H7 (cell line): ENCODE measurements around the gene PSENEN. TPM values are rescaled to one million over a fixed set of nuclear protein-coding genes. Genes with fewer than 3 reads are reported as not detected.

ENCODE experiments used
- DNase-seq: peaks from one replicate; pipeline ENCODE4 v3.0.0; 2012
- H3K27me3 ChIP-seq: 2 replicates; pipeline ENCODE4 v1.6.0; 2011; ENCODE audit warnings: mild to moderate bottlenecking, low read length; ENCODE audit not compliant: control insufficient read depth, insufficient read depth
- H3K36me3 ChIP-seq: replicated peaks from 2 replicates; pipeline ENCODE4 v1.5.1; 2011; ENCODE audit warnings: low read length; ENCODE audit not compliant: control insufficient read depth, insufficient read depth
- H3K4me3 ChIP-seq: 2 replicates; pipeline ENCODE4 v1.5.1; 2011; ENCODE audit warnings: low read depth, mild to moderate bottlenecking, control low read depth, low read length, moderate library complexity; ENCODE audit not compliant: insufficient read depth
- total RNA-seq: library from RNA; depleted of rRNA; stranded (reverse); fragments of >200 nt; shearing (Covaris generic); gene quantifications from 2 replicates; pipeline ENCODE4 v1.2.3, GENCODE V29; 2014

Gene PSENEN
- total RNA-seq, 1 experiment from 2014 or later, result 58.6 TPM

DNA sequence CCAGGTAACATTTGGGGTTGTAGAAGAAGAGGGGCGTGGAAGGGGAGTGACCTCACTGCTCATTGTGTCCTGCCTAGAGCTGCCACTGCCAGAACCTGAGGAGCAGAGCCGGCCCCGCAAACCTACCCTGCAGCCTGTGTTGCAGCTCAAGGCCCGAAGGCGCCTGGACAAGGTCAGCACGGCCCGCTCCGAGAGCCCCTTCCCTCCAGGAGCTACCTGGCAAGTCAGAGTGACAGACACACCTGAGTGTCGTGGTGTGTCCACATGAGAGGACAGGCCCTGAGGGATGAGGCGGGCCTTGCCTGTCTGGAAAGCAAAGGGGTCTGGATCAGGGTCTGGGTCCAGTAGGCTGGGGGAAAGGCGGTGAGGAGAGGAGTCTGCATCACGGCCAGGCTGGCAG is 20.9 kb upstream of the PSENEN start:
- H3K27me3 ChIP-seq, result no peaks in the 10 kb centered on the region
- H3K36me3 ChIP-seq, result peaks cover 57% of the 10 kb centered on the region
- no peak overlapping the region for H3K4me3 ChIP-seq
- DNase-seq, result no peak

DNA sequence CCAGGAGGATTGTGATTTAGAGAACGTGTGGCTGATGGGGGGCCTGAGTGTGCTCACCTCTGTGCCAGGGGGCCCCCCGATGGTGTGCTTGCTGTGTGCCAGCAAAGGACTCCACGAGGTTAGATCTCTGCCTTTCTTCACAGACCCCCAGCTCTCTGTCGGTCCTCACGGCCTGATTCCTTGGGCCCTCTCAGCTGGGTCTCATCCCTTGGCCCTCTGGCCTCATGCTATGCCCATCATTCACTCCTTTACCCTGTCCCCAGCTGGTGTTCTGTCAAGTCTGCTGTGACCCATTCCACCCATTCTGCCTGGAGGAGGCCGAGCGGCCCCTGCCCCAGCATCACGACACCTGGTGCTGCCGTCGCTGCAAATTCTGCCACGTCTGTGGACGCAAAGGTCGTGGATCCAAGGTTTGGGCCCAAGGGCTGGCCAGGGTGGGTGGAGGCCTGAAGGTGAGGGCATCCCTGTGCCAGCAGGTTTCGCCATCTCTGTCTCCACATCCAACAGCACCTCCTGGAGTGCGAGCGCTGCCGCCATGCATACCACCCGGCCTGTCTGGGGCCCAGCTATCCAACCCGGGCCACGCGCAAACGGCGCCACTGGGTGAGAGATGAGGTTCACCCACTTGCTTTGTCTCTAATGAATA is 20.1 kb upstream of the PSENEN start:
- H3K4me3 ChIP-seq, result no peak overlapping the region
- H3K36me3 ChIP-seq, result peaks cover 60% of the 10 kb centered on the region
- no peaks in the 10 kb centered on the region for H3K27me3 ChIP-seq
- peak; percentile 32 for DNase-seq

DNA sequence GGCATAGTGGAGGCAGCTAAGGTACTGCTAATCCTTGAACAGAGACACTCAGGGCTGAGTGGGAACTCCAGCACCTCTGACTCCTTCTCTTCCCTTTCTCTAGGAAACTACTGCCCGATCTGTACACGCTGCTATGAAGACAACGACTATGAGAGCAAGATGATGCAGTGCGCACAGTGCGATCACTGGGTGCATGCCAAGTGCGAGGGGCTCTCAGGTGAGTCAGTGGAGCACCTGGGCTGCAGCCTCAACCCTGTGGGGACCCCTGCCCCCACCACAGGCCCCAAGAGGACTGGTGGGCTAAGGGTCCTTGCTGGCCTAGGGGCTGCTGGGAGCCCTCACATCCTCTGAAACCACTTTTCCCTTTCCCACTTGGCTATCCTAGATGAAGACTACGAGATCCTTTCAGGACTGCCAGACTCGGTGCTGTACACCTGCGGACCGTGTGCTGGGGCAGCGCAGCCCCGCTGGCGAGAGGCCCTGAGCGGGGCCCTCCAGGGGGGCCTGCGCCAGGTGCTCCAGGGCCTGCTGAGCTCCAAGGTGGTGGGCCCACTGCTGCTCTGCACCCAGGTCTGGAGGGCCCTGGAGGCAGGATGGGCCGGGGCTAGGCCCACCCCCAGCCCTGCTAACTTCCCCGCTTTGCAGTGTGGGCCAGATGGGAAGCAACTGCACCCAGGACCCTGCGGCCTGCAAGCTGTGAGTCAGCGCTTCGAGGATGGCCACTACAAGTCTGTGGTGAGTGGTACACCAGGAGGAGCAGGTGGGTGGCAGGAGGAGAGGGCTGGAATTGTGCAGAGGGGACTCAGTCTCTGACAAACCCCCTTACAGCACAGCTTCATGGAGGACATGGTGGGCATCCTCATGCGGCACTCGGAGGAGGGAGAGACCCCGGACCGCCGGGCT is 18.1 kb upstream of the PSENEN start:
- Histone ChIP-seq H3K36me3 (peaks cover 64% of the 10 kb centered on the region), H3K27me3 (no peaks in the 10 kb centered on the region)

DNA sequence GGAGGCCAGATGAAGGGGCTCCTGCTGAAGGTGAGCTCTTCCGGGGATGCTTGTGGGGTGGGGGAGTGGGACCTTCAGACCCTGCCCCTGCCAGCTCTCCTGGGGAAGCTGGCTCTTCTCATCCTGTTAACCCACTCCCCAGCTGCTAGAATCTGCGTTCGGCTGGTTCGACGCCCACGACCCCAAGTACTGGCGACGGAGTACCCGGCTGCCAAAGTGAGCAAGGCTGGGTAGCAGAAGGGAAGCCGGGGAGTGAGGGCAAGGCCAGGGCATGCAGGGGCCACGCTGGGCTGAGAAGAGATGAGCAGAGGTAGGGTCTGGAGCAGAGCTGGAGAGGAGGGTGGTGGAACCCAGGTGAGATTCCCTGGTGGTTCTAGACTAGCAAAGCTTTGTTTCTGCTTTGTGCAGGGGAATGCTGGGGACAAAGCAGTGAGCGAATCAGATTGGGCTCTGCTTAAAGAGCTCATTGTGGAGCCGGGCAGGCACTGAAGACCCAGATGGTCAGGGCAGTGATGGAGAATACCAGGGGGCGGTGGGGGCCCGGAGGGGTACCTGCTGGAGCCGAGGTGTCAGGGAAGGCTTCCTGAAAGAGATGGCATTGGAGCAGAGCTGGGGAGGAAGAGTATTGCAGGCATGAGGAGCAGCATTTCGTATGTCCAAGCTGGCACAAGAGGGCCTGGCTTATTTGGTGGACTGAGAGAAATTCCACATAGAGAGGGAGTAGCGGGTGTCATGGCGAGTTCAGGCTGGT is 17.3 kb upstream of the PSENEN start:
- Histone ChIP-seq H3K4me3 (no peak overlapping the region), H3K36me3 (peaks cover 57% of the 10 kb centered on the region), H3K27me3 (no peaks in the 10 kb centered on the region)
- no peak for DNase-seq

More for the DNA sequence above, 18.1 kb upstream of the PSENEN start:
- peak; percentile 39 for DNase-seq
- H3K4me3 ChIP-seq, result no peak overlapping the region

DNA sequence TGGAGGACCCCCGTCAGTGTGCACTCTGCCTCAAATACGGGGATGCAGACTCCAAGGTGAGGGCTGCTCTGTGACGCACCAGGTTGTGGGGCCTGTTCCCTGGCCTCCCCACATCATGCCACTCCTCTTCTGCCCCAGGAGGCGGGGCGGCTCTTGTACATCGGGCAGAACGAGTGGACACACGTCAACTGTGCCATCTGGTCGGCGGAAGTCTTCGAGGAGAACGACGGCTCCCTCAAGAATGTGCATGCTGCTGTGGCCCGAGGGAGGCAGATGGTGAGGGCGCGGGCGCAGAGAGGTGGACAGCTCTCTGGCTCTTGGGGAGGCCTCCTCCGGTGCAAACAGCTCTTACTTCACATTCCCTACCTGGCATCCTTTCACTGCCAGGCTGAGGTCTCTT is 16.4 kb upstream of the PSENEN start:
- H3K27me3 ChIP-seq, result no peaks in the 10 kb centered on the region
- peaks cover 53% of the 10 kb centered on the region for H3K36me3 ChIP-seq
- H3K4me3 ChIP-seq, result no peak overlapping the region
- DNase-seq, result no peak

DNA sequence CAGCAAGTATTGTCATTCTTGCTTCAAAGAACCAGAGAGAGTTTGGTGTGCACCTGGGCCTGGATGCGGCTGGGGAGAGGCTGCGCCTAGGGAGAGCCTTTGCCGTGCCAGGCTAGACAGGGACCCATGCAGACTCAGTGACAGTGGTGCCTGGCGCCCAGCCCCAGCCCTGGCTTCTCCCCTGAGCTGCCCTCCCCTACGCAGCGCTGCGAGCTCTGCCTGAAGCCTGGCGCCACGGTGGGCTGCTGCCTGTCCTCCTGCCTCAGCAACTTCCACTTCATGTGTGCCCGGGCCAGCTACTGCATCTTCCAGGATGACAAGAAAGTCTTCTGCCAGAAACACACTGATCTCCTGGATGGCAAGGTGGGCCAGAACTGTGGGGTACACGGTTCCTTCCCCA is 15.7 kb upstream of the PSENEN start:
- Histone ChIP-seq H3K36me3 (peaks cover 53% of the 10 kb centered on the region), H3K4me3 (no peak overlapping the region), H3K27me3 (no peaks in the 10 kb centered on the region)
- DNase-seq, result no peak

DNA sequence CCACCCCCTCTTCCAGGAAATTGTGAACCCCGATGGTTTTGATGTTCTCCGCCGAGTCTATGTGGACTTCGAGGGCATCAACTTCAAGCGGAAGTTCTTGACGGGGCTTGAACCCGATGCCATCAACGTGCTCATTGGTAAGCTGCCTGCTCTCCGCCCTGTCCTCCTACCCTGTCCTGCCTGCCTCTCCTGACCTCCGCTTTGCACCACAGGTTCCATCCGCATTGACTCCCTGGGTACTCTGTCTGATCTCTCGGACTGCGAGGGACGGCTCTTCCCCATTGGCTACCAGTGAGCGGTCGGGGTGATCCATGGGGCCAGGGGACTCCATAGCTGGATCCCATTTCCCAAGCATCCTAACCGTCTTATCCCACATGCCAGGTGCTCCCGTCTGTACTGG is 15.1 kb upstream of the PSENEN start:
- H3K36me3 ChIP-seq, result peaks cover 51% of the 10 kb centered on the region
- no peak for DNase-seq
- H3K27me3 ChIP-seq, result no peaks in the 10 kb centered on the region
- H3K4me3 ChIP-seq, result no peak overlapping the region

DNA sequence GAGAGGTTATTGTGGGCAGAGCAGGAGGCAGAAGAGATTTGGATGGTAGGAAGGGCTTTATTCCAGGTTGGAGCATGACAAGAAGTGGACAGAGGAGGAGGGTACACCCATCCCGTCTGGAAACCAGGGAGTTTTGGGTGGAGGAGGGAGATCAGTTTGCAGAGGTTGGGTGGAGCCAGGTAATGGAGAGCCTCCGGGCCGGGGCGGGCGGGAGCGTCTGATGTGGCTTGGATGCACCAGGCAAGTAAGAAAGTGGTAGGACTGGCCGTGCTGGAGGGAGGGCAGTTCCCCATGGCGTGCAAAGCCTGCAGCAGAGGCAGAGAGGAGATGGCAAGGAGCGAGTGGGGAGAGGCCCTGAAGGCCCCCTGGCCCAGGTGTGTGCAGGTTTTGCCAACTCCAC is 14.1 kb upstream of the PSENEN start:
- no peak overlapping the region for H3K4me3 ChIP-seq
- no peak for DNase-seq
- H3K36me3 ChIP-seq, result peaks cover 50% of the 10 kb centered on the region
- no peaks in the 10 kb centered on the region for H3K27me3 ChIP-seq

DNA sequence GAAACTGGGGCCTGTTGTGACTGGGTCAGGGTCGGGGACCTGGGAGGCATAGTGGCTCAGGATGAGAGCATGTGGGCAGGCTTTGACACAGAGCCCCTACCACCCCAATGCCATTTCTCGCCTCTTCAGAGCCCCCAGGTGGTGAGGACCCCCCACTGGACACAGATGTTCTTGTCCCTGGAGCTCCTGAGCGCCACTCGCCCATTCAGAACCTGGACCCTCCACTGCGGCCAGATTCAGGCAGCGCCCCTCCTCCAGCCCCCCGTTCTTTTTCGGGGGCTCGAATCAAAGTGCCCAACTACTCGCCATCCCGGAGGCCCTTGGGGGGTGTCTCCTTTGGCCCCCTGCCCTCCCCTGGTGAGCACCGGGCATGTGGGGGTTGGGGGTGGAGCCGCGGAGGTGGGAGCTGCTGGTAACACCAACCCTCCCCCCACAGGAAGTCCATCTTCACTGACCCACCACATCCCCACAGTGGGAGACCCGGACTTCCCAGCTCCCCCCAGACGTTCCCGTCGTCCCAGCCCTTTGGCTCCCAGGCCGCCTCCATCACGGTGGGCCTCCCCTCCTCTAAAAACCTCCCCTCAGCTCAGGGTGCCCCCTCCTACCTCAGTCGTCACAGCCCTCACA is 13.6 kb upstream of the PSENEN start:
- peaks cover 52% of the 10 kb centered on the region for H3K36me3 ChIP-seq
- H3K4me3 ChIP-seq, result no peak overlapping the region
- H3K27me3 ChIP-seq, result no peaks in the 10 kb centered on the region
- DNase-seq, result no peak

DNA sequence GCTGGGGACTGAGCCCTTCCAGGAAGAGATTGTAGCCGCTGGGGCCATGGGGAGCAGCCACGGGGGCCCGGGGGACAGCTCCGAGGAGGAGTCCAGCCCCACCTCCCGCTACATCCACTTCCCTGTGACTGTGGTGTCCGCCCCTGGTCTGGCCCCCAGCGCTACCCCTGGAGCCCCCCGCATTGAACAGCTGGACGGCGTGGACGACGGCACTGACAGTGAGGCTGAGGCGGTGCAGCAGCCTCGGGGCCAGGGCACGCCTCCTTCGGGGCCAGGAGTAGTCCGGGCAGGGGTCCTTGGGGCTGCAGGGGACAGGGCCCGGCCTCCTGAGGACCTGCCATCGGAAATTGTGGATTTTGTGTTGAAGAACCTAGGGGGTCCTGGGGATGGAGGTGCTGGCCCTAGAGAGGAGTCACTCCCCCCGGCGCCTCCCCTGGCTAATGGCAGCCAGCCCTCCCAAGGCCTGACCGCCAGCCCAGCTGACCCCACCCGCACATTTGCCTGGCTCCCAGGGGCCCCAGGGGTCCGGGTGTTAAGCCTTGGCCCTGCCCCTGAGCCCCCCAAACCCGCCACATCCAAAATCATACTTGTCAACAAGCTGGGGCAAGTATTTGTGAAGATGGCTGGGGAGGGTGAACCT is 12.8 kb upstream of the PSENEN start:
- peaks cover 49% of the 10 kb centered on the region for H3K36me3 ChIP-seq

DNA sequence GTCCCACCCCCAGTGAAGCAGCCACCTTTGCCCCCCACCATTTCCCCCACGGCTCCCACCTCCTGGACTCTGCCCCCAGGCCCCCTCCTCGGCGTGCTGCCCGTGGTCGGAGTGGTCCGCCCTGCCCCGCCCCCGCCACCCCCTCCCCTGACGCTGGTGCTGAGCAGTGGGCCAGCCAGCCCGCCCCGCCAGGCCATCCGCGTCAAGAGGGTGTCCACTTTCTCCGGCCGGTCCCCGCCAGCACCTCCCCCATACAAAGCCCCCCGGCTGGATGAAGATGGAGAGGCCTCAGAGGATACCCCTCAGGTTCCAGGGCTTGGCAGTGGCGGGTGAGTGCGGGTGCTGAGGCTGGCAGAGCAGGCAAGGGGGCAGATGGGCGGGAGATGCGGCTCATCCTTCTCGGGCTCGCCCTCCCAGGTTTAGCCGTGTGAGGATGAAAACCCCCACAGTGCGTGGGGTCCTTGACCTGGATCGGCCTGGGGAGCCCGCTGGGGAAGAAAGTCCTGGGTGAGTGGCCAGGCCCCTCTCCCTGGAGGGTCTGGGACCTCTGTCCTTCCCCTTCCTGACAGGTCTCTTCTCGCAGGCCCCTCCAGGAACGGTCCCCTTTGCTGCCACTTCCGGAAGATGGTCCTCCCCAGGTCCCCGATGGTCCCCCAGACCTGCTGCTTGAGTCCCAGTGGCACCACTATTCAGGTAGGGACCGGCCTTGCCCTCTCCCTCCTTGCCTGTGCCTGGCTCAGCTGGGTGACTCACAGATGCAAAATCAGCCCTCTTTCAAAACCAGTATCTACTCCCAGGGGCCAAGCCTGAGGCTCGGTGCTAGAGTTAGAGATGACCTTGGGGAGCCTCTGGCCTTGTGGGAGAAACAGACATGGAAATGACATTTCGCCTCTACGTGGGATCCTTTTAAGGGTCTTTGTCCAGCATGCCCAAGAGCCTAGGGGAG is 12.0 kb upstream of the PSENEN start:
- DNase-seq, result no peak
- no peak overlapping the region for H3K4me3 ChIP-seq
- no peaks in the 10 kb centered on the region for H3K27me3 ChIP-seq
- H3K36me3 ChIP-seq, result peaks cover 48% of the 10 kb centered on the region

More for the DNA sequence above, 12.8 kb upstream of the PSENEN start:
- no peak overlapping the region for H3K4me3 ChIP-seq
- DNase-seq, result no peak
- no peaks in the 10 kb centered on the region for H3K27me3 ChIP-seq

DNA sequence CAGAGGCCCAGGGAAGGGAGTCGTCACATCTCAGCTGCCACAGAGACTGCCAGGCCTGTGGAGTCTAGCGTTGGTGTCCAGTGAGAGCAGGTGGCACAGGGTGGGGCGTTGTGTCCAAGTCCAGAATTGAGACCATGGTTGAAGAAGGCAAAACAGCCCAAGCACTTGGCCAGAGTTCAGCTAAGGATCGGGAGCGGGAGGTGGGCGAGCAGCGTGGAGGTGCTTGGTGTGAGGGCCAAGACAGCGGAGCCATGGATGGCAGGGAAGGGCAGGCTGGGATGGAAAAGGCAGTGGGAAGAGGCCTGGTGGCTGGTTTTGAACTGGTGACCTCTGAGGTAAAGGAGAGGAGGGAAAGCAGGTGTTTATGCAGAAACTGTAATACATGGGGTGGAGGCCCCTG is 11.2 kb upstream of the PSENEN start:
- Histone ChIP-seq H3K36me3 (peaks cover 42% of the 10 kb centered on the region), H3K4me3 (no peak overlapping the region), H3K27me3 (no peaks in the 10 kb centered on the region)
- no peak for DNase-seq

DNA sequence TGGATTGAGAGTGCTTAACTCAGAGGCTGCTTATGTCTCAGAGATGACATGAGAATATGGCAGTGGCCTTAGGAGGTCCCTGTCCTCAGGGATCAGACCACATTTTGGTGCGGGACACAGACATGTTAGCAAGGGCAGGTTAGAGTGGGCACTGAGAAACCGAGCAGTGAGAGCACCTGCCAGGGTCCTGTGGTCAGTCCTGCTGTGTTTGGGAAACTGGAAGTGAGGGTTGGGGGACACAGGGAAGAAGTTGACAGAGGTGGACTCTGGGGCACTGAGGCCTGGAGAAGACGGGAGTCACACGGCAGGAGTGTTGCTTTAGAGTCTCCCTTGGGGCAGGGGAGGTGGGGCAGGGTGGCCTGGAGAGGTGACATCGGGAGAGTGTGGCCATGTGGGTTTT is 10.6 kb upstream of the PSENEN start:
- Histone ChIP-seq H3K36me3 (peaks cover 37% of the 10 kb centered on the region), H3K27me3 (no peaks in the 10 kb centered on the region), H3K4me3 (no peak overlapping the region)
- DNase-seq, result no peak
